GM18520 (cell line): Measurements from ENCODE around the gene PAF1.

Experiments
- ATAC-seq: cut with Tn5 transposase; IDR thresholded peaks from one replicate; pipeline ENCODE4 v1.9.1; 2021; ENCODE audit not compliant: unreplicated experiment

Gene PAF1

GRCh38 chr19:39417463-39418181 lies 26.7 kb upstream of the PAF1 start:
- ATAC-seq: no peak

- no peak for ATAC-seq
These were observed 25.5 kb upstream of the PAF1 start for GRCh38 chr19:39416152-39417120.

GRCh38 chr19:39415111-39416046 lies 24.5 kb upstream of the PAF1 start:
- no peak for ATAC-seq

- no peak for ATAC-seq
These were observed 23.2 kb upstream of the PAF1 start for GRCh38 chr19:39413911-39414608.

- no peak for ATAC-seq
These were observed 22.5 kb upstream of the PAF1 start for GRCh38 chr19:39413272-39413910.

GRCh38 chr19:39412867-39413271 lies 22.0 kb upstream of the PAF1 start:
- no peak for ATAC-seq

GRCh38 chr19:39412100-39412866 lies 21.4 kb upstream of the PAF1 start, which contains the start of gene PLEKHG2:
Gene PLEKHG2, plus strand, starts transcription at chr19:39412669. Its CDS starts 1,418 bp downstream, at chr19:39414087.
- ATAC-seq: peak; percentile 39

GRCh38 chr19:39411832-39412099 lies 20.9 kb upstream of the PAF1 start:
- peak; percentile 18 for ATAC-seq

GRCh38 chr19:39411081-39411831 lies 20.4 kb upstream of the PAF1 start:
- no peak for ATAC-seq

- ATAC-seq: no peak
These were observed 19.9 kb upstream of the PAF1 start for GRCh38 chr19:39410831-39411080.

GRCh38 chr19:39410017-39410830 lies 19.3 kb upstream of the PAF1 start:
- ATAC-seq: no peak

- ATAC-seq: no peak
These were observed 18.5 kb upstream of the PAF1 start for GRCh38 chr19:39409208-39410016.

- no peak for ATAC-seq
These were observed 17.7 kb upstream of the PAF1 start for GRCh38 chr19:39408392-39409207.

- ATAC-seq: no peak
These were observed 16.9 kb upstream of the PAF1 start for GRCh38 chr19:39407660-39408391.

GRCh38 chr19:39407410-39407659 lies 16.4 kb upstream of the PAF1 start:
- ATAC-seq: no peak
